CD4-positive, alpha-beta T cell treated with Interleukin-4 for 4 hours (primary cell): Measurements from ENCODE around the gene MRPL41.
A peak's percentile ranks its signal among the peaks of the same experiment; 100 is the strongest.
"Not testable (repeated sequence)": the region's sequence is repeated elsewhere in the genome, so short reads cannot be mapped to it uniquely, and the experiment has no call there.

Source experiments
- DNase-seq: peaks from one replicate; pipeline ENCODE4 v3.0.0-alpha.2; 2020

MRPL41 gene

GRCh38 chr9:137551264-137552021 is at the start of gene MRPL41:
Gene MRPL41, plus strand, starts transcription at chr9:137551879. Its CDS starts 203 bp downstream, at chr9:137552082.
- DNase-seq = peak; percentile 88

- DNase-seq = no peak
Observed at GRCh38 chr9:137502008-137502911, 49.4 kb upstream of the MRPL41 start.

- no peak for DNase-seq
Observed at GRCh38 chr9:137504432-137504777, 47.3 kb upstream of the MRPL41 start.

GRCh38 chr9:137505421-137506140 is 46.1 kb upstream of the MRPL41 start:
- DNase-seq = no peak

GRCh38 chr9:137506274-137506673 is 45.4 kb upstream of the MRPL41 start:
- DNase-seq = no peak

- no peak for DNase-seq
Observed at GRCh38 chr9:137506702-137507171, 44.9 kb upstream of the MRPL41 start.

GRCh38 chr9:137509198-137509597 is 42.5 kb upstream of the MRPL41 start:
- DNase-seq = no peak

GRCh38 chr9:137511126-137511525 is 40.6 kb upstream of the MRPL41 start:
- DNase-seq = not testable (repeated sequence)

- DNase-seq = no peak
Observed at GRCh38 chr9:137511758-137512463, 39.8 kb upstream of the MRPL41 start.

- not testable (repeated sequence) for DNase-seq
Observed at GRCh38 chr9:137513136-137513535, 38.5 kb upstream of the MRPL41 start.

- not testable (repeated sequence) for DNase-seq
Observed at GRCh38 chr9:137513801-137514570, 37.7 kb upstream of the MRPL41 start.

- no peak for DNase-seq
Observed at GRCh38 chr9:137514691-137515337, 36.9 kb upstream of the MRPL41 start.

GRCh38 chr9:137515338-137515724 is 36.3 kb upstream of the MRPL41 start:
- DNase-seq = no peak

GRCh38 chr9:137516144-137516917 is 35.3 kb upstream of the MRPL41 start:
- no peak for DNase-seq

- DNase-seq = not testable (repeated sequence)
Observed at GRCh38 chr9:137518661-137519459, 32.8 kb upstream of the MRPL41 start.

GRCh38 chr9:137519553-137519952 is 32.1 kb upstream of the MRPL41 start:
- DNase-seq = no peak

- DNase-seq = no peak
Observed at GRCh38 chr9:137520614-137521404, 30.9 kb upstream of the MRPL41 start.

GRCh38 chr9:137521405-137521985 is 30.2 kb upstream of the MRPL41 start:
- no peak for DNase-seq
